ENCODE measurements around the gene GNAZ. TPM values are rescaled to one million over a fixed set of nuclear protein-coding genes. Genes with fewer than 3 reads are reported as not detected.

GNAZ gene
- total RNA-seq, 1 donor from 2014 or later: 3.1 TPM

GRCh38 chr22:23061471-23062280 is 8.6 kb upstream of the GNAZ start:
- ATAC-seq (no peak), DNase-seq (ENCODE audit: missing footprints) (no peak)
- intact Hi-C loops (cut with DNase I): no loop called here

GRCh38 chr22:23062616-23063538 is 7.4 kb upstream of the GNAZ start:
- no peak for ATAC-seq
- intact Hi-C loops (cut with DNase I): no loop called here
- DNase-seq (ENCODE audit: missing footprints): peak; percentile 17

GRCh38 chr22:23063539-23064380 is 6.6 kb upstream of the GNAZ start:
- DNase-seq (ENCODE audit: missing footprints): peak; percentile 49
- intact Hi-C loops (cut with DNase I): no loop called here
- no peak for ATAC-seq

GRCh38 chr22:23064381-23065068 is 5.8 kb upstream of the GNAZ start:
- intact Hi-C loops (cut with DNase I): no loop called here

GRCh38 chr22:23065069-23065451 is 5.3 kb upstream of the GNAZ start:
- intact Hi-C loops (cut with DNase I): no loop called here
- ATAC-seq (no peak), DNase-seq (ENCODE audit: missing footprints) (peak; percentile 51)

More at GRCh38 chr22:23064381-23065068, 5.8 kb upstream of the GNAZ start:
- peak; percentile 62 for DNase-seq (ENCODE audit: missing footprints)
- ATAC-seq: no peak

GRCh38 chr22:23065495-23066122 is 4.7 kb upstream of the GNAZ start:
- intact Hi-C loops (cut with DNase I): no loop called here
- DNase-seq (ENCODE audit: missing footprints) (peak; percentile 31), ATAC-seq (no peak)

GRCh38 chr22:23066200-23067022 is 3.9 kb upstream of the GNAZ start:
- no peak for ATAC-seq
- peak; percentile 27 for DNase-seq (ENCODE audit: missing footprints)
- intact Hi-C loops (cut with DNase I): no loop called here

GRCh38 chr22:23067023-23067650 is 3.2 kb upstream of the GNAZ start:
- ATAC-seq (no peak), DNase-seq (ENCODE audit: missing footprints) (peak; percentile 45)
- intact Hi-C loops (cut with DNase I): no loop called here

- DNase-seq (ENCODE audit: missing footprints): no peak
- intact Hi-C loops (cut with DNase I): no loop called here
- no peak for ATAC-seq
Observed at GRCh38 chr22:23067691-23068090, 2.6 kb upstream of the GNAZ start.

- no peak for ATAC-seq
Observed at GRCh38 chr22:23068096-23068831, 2.1 kb upstream of the GNAZ start.

GRCh38 chr22:23068832-23069385 is 1.4 kb upstream of the GNAZ start:
- DNase-seq (ENCODE audit: missing footprints): peak; percentile 6
- intact Hi-C loops (cut with DNase I): no loop called here
- no peak for ATAC-seq

More at GRCh38 chr22:23068096-23068831, 2.1 kb upstream of the GNAZ start:
- peak; percentile 25 for DNase-seq (ENCODE audit: missing footprints)
- intact Hi-C loops (cut with DNase I): no loop called here

- DNase-seq (ENCODE audit: missing footprints) (peak; percentile 94), ATAC-seq (peak; percentile 97)
- intact Hi-C loops (cut with DNase I): no loop called here
Observed at GRCh38 chr22:23069502-23070357, 589 bp upstream of the GNAZ start.

- ATAC-seq (no peak), DNase-seq (ENCODE audit: missing footprints) (peak; percentile 31)
- intact Hi-C loops (cut with DNase I): no loop called here
Observed at GRCh38 chr22:23071230-23072076, 1.1 kb downstream of the GNAZ start.
